ENCODE data around the gene MAP3K13.

The MAP3K13 gene

GRCh38 chr3:185420762-185421161, 57.8 kb downstream of the MAP3K13 start:
- TF ChIP-seq POLR2AphosphoS5 (IDR thresholded peaks at IDR 0.05; ENCODE audit: low read depth, low read length) (no peak), FOXP2 (optimal IDR thresholded peaks at IDR 0.05; ENCODE audit: borderline replicate concordance, extremely low read depth, extremely low read length, insufficient read depth) (no peak), REST (IDR thresholded peaks at IDR 0.05; ENCODE audit: insufficient read depth in 1 of 2, low read depth in 2 of 2, low read length in 2 of 2) (no peak), TAF1 (IDR thresholded peaks at IDR 0.05; ENCODE audit: borderline replicate concordance, insufficient read depth, low read length) (no peak), SIN3A (IDR thresholded peaks at IDR 0.05; ENCODE audit: borderline replicate concordance, insufficient read depth, low read length) (no peak)

GRCh38 chr3:185421577-185422232, 58.8 kb downstream of the MAP3K13 start:
- no peak for TF ChIP-seq TAF1 (IDR thresholded peaks at IDR 0.05; ENCODE audit: borderline replicate concordance, insufficient read depth, low read length)
- TF ChIP-seq SIN3A (IDR thresholded peaks at IDR 0.05; ENCODE audit: borderline replicate concordance, insufficient read depth, low read length): no peak
- TF ChIP-seq REST (IDR thresholded peaks at IDR 0.05; ENCODE audit: insufficient read depth in 1 of 2, low read depth in 2 of 2, low read length in 2 of 2): no peak
- TF ChIP-seq POLR2AphosphoS5 (IDR thresholded peaks at IDR 0.05; ENCODE audit: low read depth, low read length): no peak
- TF ChIP-seq FOXP2 (optimal IDR thresholded peaks at IDR 0.05; ENCODE audit: borderline replicate concordance, extremely low read depth, extremely low read length, insufficient read depth): no peak

GRCh38 chr3:185422677-185423076, 59.7 kb downstream of the MAP3K13 start:
- TF ChIP-seq SIN3A (IDR thresholded peaks at IDR 0.05; ENCODE audit: borderline replicate concordance, insufficient read depth, low read length) (no peak), POLR2AphosphoS5 (IDR thresholded peaks at IDR 0.05; ENCODE audit: low read depth, low read length) (no peak), TAF1 (IDR thresholded peaks at IDR 0.05; ENCODE audit: borderline replicate concordance, insufficient read depth, low read length) (no peak), FOXP2 (optimal IDR thresholded peaks at IDR 0.05; ENCODE audit: borderline replicate concordance, extremely low read depth, extremely low read length, insufficient read depth) (no peak), REST (IDR thresholded peaks at IDR 0.05; ENCODE audit: insufficient read depth in 1 of 2, low read depth in 2 of 2, low read length in 2 of 2) (no peak)

- TF ChIP-seq TAF1 (IDR thresholded peaks at IDR 0.05; ENCODE audit: borderline replicate concordance, insufficient read depth, low read length) (no peak), POLR2AphosphoS5 (IDR thresholded peaks at IDR 0.05; ENCODE audit: low read depth, low read length) (no peak), REST (IDR thresholded peaks at IDR 0.05; ENCODE audit: insufficient read depth in 1 of 2, low read depth in 2 of 2, low read length in 2 of 2) (no peak), SIN3A (IDR thresholded peaks at IDR 0.05; ENCODE audit: borderline replicate concordance, insufficient read depth, low read length) (no peak), FOXP2 (optimal IDR thresholded peaks at IDR 0.05; ENCODE audit: borderline replicate concordance, extremely low read depth, extremely low read length, insufficient read depth) (no peak)
Observed at GRCh38 chr3:185423178-185423577, 60.2 kb downstream of the MAP3K13 start.
